Measurements from ENCODE around the gene PDSS1.

Gene PDSS1

GRCh38 chr10:26700884-26701630 is 3.6 kb downstream of the PDSS1 start:
- DNase-seq = no peak

- no peak for DNase-seq
These were observed 5.6 kb downstream of the PDSS1 start for GRCh38 chr10:26703096-26703495.

GRCh38 chr10:26703974-26704373 is 6.5 kb downstream of the PDSS1 start:
- no peak for DNase-seq

GRCh38 chr10:26706206-26706605 is 8.7 kb downstream of the PDSS1 start:
- no peak for DNase-seq

GRCh38 chr10:26706936-26707335 is 9.4 kb downstream of the PDSS1 start:
- no peak for DNase-seq

GRCh38 chr10:26711324-26711723 is 13.8 kb downstream of the PDSS1 start:
- DNase-seq = no peak

- no peak for DNase-seq
These were observed 17.1 kb downstream of the PDSS1 start for GRCh38 chr10:26714415-26715136.

GRCh38 chr10:26715137-26715487 is 17.6 kb downstream of the PDSS1 start:
- no peak for DNase-seq

- DNase-seq = no peak
These were observed 20.0 kb downstream of the PDSS1 start for GRCh38 chr10:26717476-26717875.

GRCh38 chr10:26721561-26721960 is 24.1 kb downstream of the PDSS1 start:
- DNase-seq = peak; percentile 37

GRCh38 chr10:26723016-26723415 is 25.5 kb downstream of the PDSS1 start:
- DNase-seq = no peak

GRCh38 chr10:26725837-26726727 is 28.6 kb downstream of the PDSS1 start:
- DNase-seq = peak; percentile 74

- DNase-seq = no peak
These were observed 29.5 kb downstream of the PDSS1 start for GRCh38 chr10:26727005-26727404.

GRCh38 chr10:26728957-26729356 is 31.5 kb downstream of the PDSS1 start:
- DNase-seq = no peak

- no peak for DNase-seq
These were observed 31.9 kb downstream of the PDSS1 start for GRCh38 chr10:26729395-26729794.

GRCh38 chr10:26730552-26730951 is 33.1 kb downstream of the PDSS1 start:
- DNase-seq = no peak

- DNase-seq = no peak
These were observed 36.5 kb downstream of the PDSS1 start for GRCh38 chr10:26733750-26734568.

GRCh38 chr10:26735435-26735834 is 37.9 kb downstream of the PDSS1 start:
- no peak for DNase-seq

GRCh38 chr10:26737730-26738129 is 40.2 kb downstream of the PDSS1 start:
- no peak for DNase-seq

GRCh38 chr10:26738301-26738911 is 40.9 kb downstream of the PDSS1 start:
- no peak for DNase-seq

- no peak for DNase-seq
These were observed 41.6 kb downstream of the PDSS1 start for GRCh38 chr10:26739071-26739631.

GRCh38 chr10:26741368-26741767 is 43.9 kb downstream of the PDSS1 start:
- no peak for DNase-seq
